Right cardiac atrium (tissue), 5 donors: Measurements from ENCODE around the gene MAP7D1. TPM values are rescaled to one million over a fixed set of nuclear protein-coding genes. Genes with fewer than 3 reads are reported as not detected.
A peak's percentile ranks its signal among the peaks of the same experiment; 100 is the strongest.

ENCODE experiments used
- ATAC-seq, 2 donors: fragments of 200-7000 bp; cut with Tn5 transposase; one replicate each; pipeline versions ENCODE4 v1.8.0 to v1.9.1; 2020; ENCODE audit warnings: moderate library complexity in 2 of 2, mild to moderate bottlenecking in 1 of 2
- DNase-seq, 3 donors: peaks; one replicate each; pipeline ENCODE4 v3.0.0-alpha.2; 2020
- H3K27ac ChIP-seq: one replicate; pipeline ENCODE4 v1.5.1; 2013; ENCODE audit warnings: mild to moderate bottlenecking, low read length, control low read depth, moderate library complexity
- H3K27me3 ChIP-seq: one replicate; pipeline ENCODE4 v1.6.1; 2013; ENCODE audit not compliant: control insufficient read depth, insufficient read depth
- H3K4me1 ChIP-seq: one replicate; pipeline ENCODE4 v1.6.1; 2013; ENCODE audit warnings: low read length; ENCODE audit not compliant: control insufficient read depth, insufficient read depth
- H3K4me3 ChIP-seq: one replicate; pipeline ENCODE4 v1.5.1; 2013; ENCODE audit warnings: low read length, control low read depth
- H3K9me3 ChIP-seq: one replicate; pipeline ENCODE4 v1.6.1; 2013; ENCODE audit warnings: low read length; ENCODE audit not compliant: control insufficient read depth
- WGBS: extraction: QIAGEN DNeasy Blood & Tissue Kit; methylation state at CpG from one replicate; pipeline ENCODE4 v1.1.7; 2013; 5-methylcytosine and 5-hydroxymethylcytosine counted together
- intact Hi-C, 4 donors: fragments of 100-400 bp; cut with DNase I; formaldehyde crosslinking; loops; one replicate each; pipeline versions ENCODE4 v1.11.0 to v1.14.0; 2022 to 2023
- polyA plus RNA-seq: library from polyadenylated mRNA; stranded (reverse); fragments of 200-250 nt; gene quantifications from one replicate; pipeline ENCODE4 v1.2.3, GENCODE V29; 2013
- total RNA-seq, 4 donors: library from RNA; stranded (reverse); fragmentation: NEBNext Ultra II Directional; extraction: Animal tissue kit (Norgen Biotek cat#: 25700); gene quantifications; one replicate each; pipeline ENCODE4 v1.2.1, GENCODE V29; 2021
- donor health status: healthy with polysubstance abuse.
- donor health status: DM: no; HTN: yes; CAD: no.
- donor health status: DM: no; HTN: no; CAD: no.
- donor health status: DM: no; HTN: yes; CAD: no; lungs with severe emphysema.
- donor health status: DM: yes; HTN: yes; CAD: no.

The MAP7D1 gene
- total and polyA plus RNA-seq, 5 donors: 285 to 403 (median 358) TPM

DNA sequence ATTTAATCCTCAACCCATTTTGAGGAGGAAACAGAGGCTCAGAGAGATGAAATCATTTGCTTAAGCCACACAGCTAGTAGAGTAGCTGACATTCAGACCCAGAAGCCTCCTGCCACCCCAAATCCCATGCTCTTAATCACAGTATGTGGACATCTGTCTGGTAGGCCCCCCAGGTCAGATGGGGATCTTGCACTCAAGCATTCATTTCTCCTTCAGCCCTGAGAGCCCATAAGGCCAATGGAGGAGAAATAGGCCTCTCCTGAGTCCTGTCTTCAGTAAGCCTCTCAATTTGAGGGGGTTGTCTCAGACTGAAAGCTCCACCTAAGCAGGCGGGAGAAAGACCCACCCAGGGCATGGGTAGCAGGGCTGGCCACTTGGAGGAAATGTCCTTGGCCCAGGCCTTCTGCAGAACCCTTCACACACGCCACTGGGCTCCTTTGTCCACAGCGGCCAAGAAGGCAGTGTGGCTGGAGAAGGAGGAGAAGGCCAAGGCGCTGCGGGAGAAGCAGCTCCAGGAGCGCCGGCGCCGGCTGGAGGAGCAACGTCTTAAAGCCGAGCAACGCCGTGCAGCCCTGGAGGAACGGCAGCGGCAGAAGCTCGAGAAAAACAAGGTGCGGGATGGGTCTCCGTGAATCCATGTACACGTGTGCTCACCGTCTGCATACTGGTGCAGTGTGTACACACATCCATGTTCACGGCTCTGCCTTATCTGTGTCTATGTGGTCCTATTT is 16.2 kb downstream of the MAP7D1 start:
- H3K27me3 ChIP-seq: no peaks in the 10 kb centered on the region
- peak in 2 of 3 donors; percentile 28 to 46 for DNase-seq
- H3K4me3 ChIP-seq: no peak overlapping the region
- no peak for ATAC-seq
- H3K9me3 ChIP-seq: no peaks in the 10 kb centered on the region
- 92% methylated on average over 21 of the region's 21 CpGs for WGBS
- peaks cover 15% of the 10 kb centered on the region for H3K4me1 ChIP-seq
- intact Hi-C loops: no loop called here
- H3K27ac ChIP-seq: peak overlapping the region; percentile 41

GRCh38 chr1:36172983-36173382 is 17.0 kb downstream of the MAP7D1 start:
- intact Hi-C loops: no loop called here
- ATAC-seq: no peak
- Histone ChIP-seq H3K4me3 (no peak overlapping the region), H3K27me3 (no peaks in the 10 kb centered on the region), H3K4me1 (peaks cover 10% of the 10 kb centered on the region), H3K9me3 (no peaks in the 10 kb centered on the region), H3K27ac (peak overlapping the region; percentile 41)
- WGBS: 87% methylated on average over 2 of the region's 2 CpGs
- peak in 1 of 3 donors; percentile 3 for DNase-seq

- H3K4me3 ChIP-seq: no peak overlapping the region
- DNase-seq: peak in 1 of 3 donors; percentile 35
- ATAC-seq: peak in 1 of 2 donors; percentile 0
- intact Hi-C loops: no loop called here
- H3K27ac ChIP-seq: peak overlapping the region; percentile 90
- WGBS: 68% methylated on average over 11 of the region's 11 CpGs
- H3K4me1 ChIP-seq: peaks cover 5% of the 10 kb centered on the region
- H3K9me3 ChIP-seq: no peaks in the 10 kb centered on the region
- no peaks in the 10 kb centered on the region for H3K27me3 ChIP-seq
Observed at GRCh38 chr1:36174713-36175112, 18.8 kb downstream of the MAP7D1 start.

GRCh38 chr1:36175137-36176095 is 19.5 kb downstream of the MAP7D1 start:
- Histone ChIP-seq H3K27me3 (no peaks in the 10 kb centered on the region), H3K27ac (peak overlapping the region; percentile 90), H3K9me3 (no peaks in the 10 kb centered on the region), H3K4me1 (peaks cover 5% of the 10 kb centered on the region), H3K4me3 (no peak overlapping the region)
- ATAC-seq (peak; percentile 76), DNase-seq (peak; percentile 48 to 74 (median 73))
- intact Hi-C loops: no loop called here
- 62% methylated on average over 11 of the region's 11 CpGs for WGBS

DNA sequence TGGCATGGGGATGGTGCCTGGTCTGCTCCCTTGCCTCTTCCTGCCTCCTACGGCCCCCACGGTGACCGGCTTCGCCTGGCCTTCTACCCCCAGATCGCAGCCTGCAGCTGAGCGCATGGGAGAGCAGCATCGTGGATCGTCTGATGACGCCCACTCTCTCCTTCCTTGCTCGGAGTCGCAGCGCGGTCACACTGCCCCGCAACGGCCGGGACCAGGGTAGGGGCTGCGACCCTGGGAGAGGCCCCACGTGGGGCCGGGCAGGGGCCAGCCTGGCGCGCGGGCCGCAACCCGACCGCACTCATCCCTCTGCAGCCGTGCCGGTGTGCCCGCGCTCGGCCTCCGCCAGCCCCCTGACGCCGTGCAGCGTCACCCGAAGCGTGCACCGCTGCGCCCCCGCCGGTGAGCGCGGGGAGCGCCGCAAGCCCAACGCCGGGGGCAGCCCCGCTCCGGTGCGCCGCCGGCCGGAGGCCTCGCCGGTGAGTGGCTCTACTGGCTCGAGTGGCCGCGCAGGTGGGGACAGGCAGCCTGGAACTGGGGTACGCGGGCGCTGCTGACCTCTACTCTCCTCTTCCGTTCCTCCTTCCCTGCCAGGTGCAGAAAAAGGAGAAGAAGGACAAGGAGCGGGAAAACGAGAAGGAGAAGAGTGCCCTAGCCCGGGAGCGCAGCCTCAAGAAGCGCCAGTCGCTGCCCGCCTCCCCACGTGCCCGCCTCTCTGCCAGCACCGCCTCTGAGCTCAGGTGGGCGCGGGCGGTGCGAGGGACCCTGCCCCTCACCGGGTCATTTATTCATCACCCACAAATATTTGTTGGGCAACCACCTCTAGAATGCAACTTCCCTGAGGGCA is 20.4 kb downstream of the MAP7D1 start:
- no peaks in the 10 kb centered on the region for H3K27me3 ChIP-seq
- H3K27ac ChIP-seq: peak overlapping the region; percentile 86
- H3K4me1 ChIP-seq: peaks cover 5% of the 10 kb centered on the region
- peak; percentile 29 to 33 for ATAC-seq
- WGBS: 70% methylated on average over 76 of the region's 76 CpGs
- intact Hi-C loops: no loop called here
- no peak overlapping the region for H3K4me3 ChIP-seq
- peak in 2 of 3 donors; percentile 72 to 74 for DNase-seq
- H3K9me3 ChIP-seq: no peaks in the 10 kb centered on the region

DNA sequence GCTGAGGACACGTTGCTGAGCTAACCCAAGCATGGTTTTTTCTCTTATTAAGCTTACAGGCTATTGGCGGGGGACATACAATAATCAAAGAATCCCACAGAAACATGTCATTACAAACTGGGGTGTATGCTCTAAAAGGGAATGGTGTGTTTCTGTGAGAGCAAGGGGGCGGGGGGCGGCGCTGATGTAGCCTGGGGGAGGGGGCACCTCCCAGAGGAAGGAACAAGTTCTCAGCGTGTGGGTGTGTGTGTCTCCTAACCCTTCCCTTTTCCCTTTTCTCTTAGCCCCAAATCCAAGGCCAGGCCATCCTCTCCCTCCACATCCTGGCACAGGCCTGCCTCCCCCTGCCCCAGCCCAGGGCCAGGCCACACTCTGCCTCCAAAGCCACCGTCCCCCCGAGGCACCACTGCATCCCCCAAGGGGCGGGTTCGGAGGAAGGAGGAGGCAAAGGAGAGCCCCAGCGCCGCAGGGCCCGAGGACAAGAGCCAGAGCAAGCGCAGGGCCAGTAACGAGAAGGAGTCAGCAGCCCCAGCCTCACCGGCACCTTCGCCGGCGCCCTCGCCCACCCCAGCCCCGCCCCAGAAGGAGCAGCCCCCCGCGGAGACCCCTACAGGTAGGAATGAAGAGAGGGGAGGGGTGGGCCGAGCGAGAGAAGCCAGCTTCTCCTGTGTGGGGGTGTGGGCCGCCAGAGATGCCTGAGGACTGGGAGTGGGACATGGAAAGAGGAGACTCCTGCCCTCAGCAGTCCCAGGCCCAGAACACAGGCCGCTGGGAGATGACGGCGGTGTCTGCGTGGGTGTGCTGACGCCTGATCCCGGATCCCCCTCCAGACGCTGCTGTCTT is 21.9 kb downstream of the MAP7D1 start:
- ATAC-seq: no peak
- H3K4me1 ChIP-seq: peaks cover 5% of the 10 kb centered on the region
- no peaks in the 10 kb centered on the region for H3K9me3 ChIP-seq
- WGBS: 73% methylated on average over 33 of the region's 33 CpGs
- intact Hi-C loops: no loop called here
- no peak overlapping the region for H3K4me3 ChIP-seq
- H3K27ac ChIP-seq: peak overlapping the region; percentile 34
- H3K27me3 ChIP-seq: no peaks in the 10 kb centered on the region
- DNase-seq: peak in 2 of 3 donors; percentile 39 to 60

DNA sequence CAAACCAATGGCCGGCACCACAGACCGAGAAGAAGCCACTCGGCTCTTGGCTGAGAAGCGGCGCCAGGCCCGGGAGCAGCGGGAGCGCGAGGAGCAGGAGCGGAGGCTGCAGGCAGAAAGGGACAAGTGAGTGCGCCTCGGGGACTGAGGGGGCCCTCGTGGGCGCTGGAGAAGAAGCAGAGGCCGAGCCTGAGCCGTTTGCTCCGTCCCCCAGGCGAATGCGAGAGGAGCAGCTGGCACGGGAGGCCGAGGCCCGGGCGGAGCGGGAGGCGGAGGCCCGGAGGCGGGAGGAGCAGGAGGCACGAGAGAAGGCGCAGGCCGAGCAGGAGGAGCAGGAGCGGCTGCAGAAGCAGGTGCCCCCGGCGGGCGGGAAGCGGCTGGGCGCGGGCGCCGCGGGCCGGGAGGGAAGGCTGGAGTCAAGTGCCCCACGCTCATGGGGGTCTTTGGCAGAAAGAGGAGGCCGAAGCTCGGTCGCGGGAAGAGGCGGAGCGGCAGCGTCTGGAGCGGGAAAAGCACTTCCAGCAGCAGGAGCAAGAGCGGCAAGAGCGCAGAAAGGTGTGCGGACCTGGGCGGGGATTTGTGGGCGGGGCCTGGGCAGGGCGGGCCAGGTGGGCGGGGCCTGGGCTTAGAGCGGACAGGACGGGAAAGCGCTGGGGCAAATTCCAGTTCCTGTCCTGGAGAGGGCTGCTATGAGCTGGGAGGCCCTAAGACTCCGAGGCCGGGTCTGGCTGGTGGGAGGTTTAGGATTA is 22.7 kb downstream of the MAP7D1 start:
- Histone ChIP-seq H3K27ac (peak overlapping the region; percentile 45), H3K4me3 (no peak overlapping the region), H3K27me3 (no peaks in the 10 kb centered on the region), H3K9me3 (no peaks in the 10 kb centered on the region), H3K4me1 (peaks cover 5% of the 10 kb centered on the region)
- DNase-seq (peak in 2 of 3 donors; percentile 77 to 81), ATAC-seq (peak; percentile 43 to 44)
- 72% methylated on average over 62 of the region's 62 CpGs for WGBS
- intact Hi-C loops: no loop called here

DNA sequence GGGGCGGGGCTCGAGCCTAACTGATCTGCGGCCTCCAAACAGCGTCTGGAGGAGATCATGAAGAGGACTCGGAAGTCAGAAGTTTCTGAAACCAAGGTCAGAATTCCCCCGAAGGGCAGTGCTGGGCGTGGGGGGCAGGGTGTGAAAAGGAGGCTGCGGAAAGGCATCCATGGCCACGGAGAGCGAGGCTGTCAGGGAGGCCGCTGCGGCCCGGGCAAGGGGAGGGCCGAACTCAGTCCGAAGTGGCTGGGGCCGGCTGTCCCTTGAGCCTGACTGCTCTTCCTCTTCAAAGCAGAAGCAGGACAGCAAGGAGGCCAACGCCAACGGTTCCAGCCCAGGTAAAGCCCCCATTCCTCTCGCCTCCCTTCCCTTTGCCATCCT is 23.2 kb downstream of the MAP7D1 start:
- Histone ChIP-seq H3K27me3 (no peaks in the 10 kb centered on the region), H3K4me3 (no peak overlapping the region), H3K4me1 (peaks cover 5% of the 10 kb centered on the region), H3K9me3 (no peaks in the 10 kb centered on the region), H3K27ac (peak overlapping the region; percentile 32)
- DNase-seq (peak in 2 of 3 donors; percentile 53 to 65), ATAC-seq (peak in 1 of 2 donors; percentile 4)
- WGBS: 71% methylated on average over 19 of the region's 19 CpGs
- intact Hi-C loops: no loop called here

DNA sequence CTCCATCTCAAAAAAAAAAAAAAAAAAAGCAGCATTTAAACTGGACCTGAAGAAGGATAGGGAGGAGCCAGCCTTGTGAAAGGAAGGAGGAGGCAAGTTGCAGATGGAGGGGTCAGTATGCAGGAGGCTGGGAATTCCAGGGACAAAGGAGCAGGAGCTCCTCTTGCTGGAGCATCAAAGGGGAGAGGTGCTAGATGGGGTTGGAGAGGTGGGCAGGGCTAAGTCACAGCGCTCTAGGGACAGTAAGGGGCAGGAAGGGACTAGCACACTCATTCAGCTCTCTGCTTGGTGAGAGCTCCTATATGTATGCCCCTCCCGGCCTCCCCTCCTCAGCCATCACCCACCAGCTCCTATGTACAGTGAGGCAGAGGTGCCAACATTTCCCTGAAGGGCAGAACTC is 26.8 kb downstream of the MAP7D1 start:
- intact Hi-C loops: loop anchor here in 2 of 4 donors (10.0 kb wide), 2 partner anchors 78 to 102 kb away; no protein-coding TSS in a partner anchor
- no peak for ATAC-seq
- Histone ChIP-seq H3K4me3 (no peak overlapping the region), H3K27ac (peak overlapping the region; percentile 53), H3K4me1 (peaks cover under 1% of the 10 kb centered on the region), H3K27me3 (no peaks in the 10 kb centered on the region), H3K9me3 (no peaks in the 10 kb centered on the region)
- 67% methylated on average over 2 of the region's 2 CpGs for WGBS
- peak in 1 of 3 donors; percentile 9 for DNase-seq
